Measurements from ENCODE around the gene HOXC12. TPM values are rescaled to one million over a fixed set of nuclear protein-coding genes. Genes with fewer than 3 reads are reported as not detected.

Gene HOXC12
- total RNA-seq: not detected

- peaks cover 0 to 33% (median 3%) of the 10 kb centered on the region in 4 donors for H3K4me1 ChIP-seq
- H3K27ac ChIP-seq: no peak within 1 kb of the TSS
- peaks cover 0 to 94% (median 61%) of the 10 kb centered on the region in 4 donors for H3K27me3 ChIP-seq
- H3K36me3 ChIP-seq: no peaks in the 10 kb centered on the region
- WGBS, 2 donors: 4 to 7% methylated on average over 14 to 18 of the region's 20 CpGs
- TF ChIP-seq POLR2AphosphoS5 (IDR thresholded peaks at IDR 0.05) (no peak), EP300 (IDR thresholded peaks at IDR 0.05) (no peak), POLR2A (IDR thresholded peaks at IDR 0.05) (no peak), CTCF (IDR thresholded peaks at IDR 0.05) (no peak)
- no peaks in the 10 kb centered on the region for H3K9me3 ChIP-seq
- ATAC-seq (ENCODE audit: low FRiP score in 2 of 2): no peak
- H3K4me3 ChIP-seq: no peak within 1 kb of the TSS
- DNase-seq: no peak
Measured at GRCh38 chr12:53954694-53955035, at the start of gene HOXC12. TSS of gene HOXC12 (plus strand) at chr12:53954903. CDS start at chr12:53954930, 27 bp downstream.

- no peak for ATAC-seq (ENCODE audit: low FRiP score in 2 of 2)
- TF ChIP-seq EP300 (IDR thresholded peaks at IDR 0.05) (no peak), POLR2AphosphoS5 (IDR thresholded peaks at IDR 0.05) (no peak), CTCF (IDR thresholded peaks at IDR 0.05) (no peak), POLR2A (IDR thresholded peaks at IDR 0.05) (no peak)
- 68 to 77% methylated on average over 3 of the region's 3 CpGs for WGBS, 2 donors
- Histone ChIP-seq H3K27me3 (no peaks in the 10 kb centered on the region), H3K36me3 (no peaks in the 10 kb centered on the region), H3K4me1 (no peaks in the 10 kb centered on the region), H3K27ac (no peak overlapping the region), H3K9me3 (no peaks in the 10 kb centered on the region), H3K4me3 (no peak overlapping the region)
- DNase-seq: no peak
Measured at GRCh38 chr12:53907103-53907502, 47.6 kb upstream of the HOXC12 start.

- 74 to 75% methylated on average over 5 of the region's 5 CpGs for WGBS, 2 donors
- Histone ChIP-seq H3K4me1 (no peaks in the 10 kb centered on the region), H3K27me3 (no peaks in the 10 kb centered on the region), H3K4me3 (no peak overlapping the region), H3K9me3 (no peaks in the 10 kb centered on the region), H3K27ac (no peak overlapping the region), H3K36me3 (no peaks in the 10 kb centered on the region)
- no peak for ATAC-seq (ENCODE audit: low FRiP score in 2 of 2)
- DNase-seq: no peak
- TF ChIP-seq EP300 (IDR thresholded peaks at IDR 0.05) (no peak), CTCF (IDR thresholded peaks at IDR 0.05) (no peak), POLR2A (IDR thresholded peaks at IDR 0.05) (no peak), POLR2AphosphoS5 (IDR thresholded peaks at IDR 0.05) (no peak)
Measured at GRCh38 chr12:53916788-53917655, 37.7 kb upstream of the HOXC12 start.

GRCh38 chr12:53924521-53925405, 29.9 kb upstream of the HOXC12 start:
- DNase-seq (no peak), ATAC-seq (ENCODE audit: low FRiP score in 2 of 2) (no peak)
- Histone ChIP-seq H3K27ac (no peak overlapping the region), H3K27me3 (peaks cover 0 to 39% (median 10%) of the 10 kb centered on the region in 4 donors), H3K4me1 (no peaks in the 10 kb centered on the region), H3K9me3 (no peaks in the 10 kb centered on the region), H3K4me3 (no peak overlapping the region), H3K36me3 (no peaks in the 10 kb centered on the region)
- TF ChIP-seq POLR2AphosphoS5 (IDR thresholded peaks at IDR 0.05): no peak
- no peak for TF ChIP-seq EP300 (IDR thresholded peaks at IDR 0.05)
- no peak for TF ChIP-seq POLR2A (IDR thresholded peaks at IDR 0.05)
- TF ChIP-seq CTCF (IDR thresholded peaks at IDR 0.05): no peak
- WGBS, 2 donors: 31 to 46% methylated on average over 2 of the region's 2 CpGs

Measured in upper lobe of left lung (tissue), 6 donors.